ENCODE data around the gene CELF2.

The CELF2 gene

GRCh38 chr10:11140963-11141362, 123.3 kb downstream of the CELF2 start:
- no peak for DNase-seq

GRCh38 chr10:11141571-11142091, 124.0 kb downstream of the CELF2 start:
- DNase-seq: no peak

DNA sequence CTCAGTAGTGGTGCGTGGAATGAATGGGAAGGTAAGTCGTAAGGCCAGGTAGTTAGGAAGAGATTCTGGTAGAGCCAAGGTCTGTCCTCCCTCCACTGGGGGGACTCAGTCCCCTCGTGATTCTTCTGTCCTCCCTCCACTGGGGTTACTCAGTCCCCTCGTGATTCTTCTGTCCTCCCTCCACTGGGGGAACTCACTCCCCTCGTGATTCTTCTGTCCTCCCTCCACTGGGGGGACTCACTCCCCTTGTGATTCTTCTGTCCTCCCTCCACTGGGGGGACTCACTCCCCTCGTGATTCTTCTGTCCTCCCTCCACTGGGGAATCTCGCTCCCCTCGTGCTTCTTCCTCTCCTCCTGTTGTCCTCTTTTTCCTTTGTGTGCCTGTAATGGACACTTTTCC, 125.1 kb downstream of the CELF2 start:
- DNase-seq: no peak

DNA sequence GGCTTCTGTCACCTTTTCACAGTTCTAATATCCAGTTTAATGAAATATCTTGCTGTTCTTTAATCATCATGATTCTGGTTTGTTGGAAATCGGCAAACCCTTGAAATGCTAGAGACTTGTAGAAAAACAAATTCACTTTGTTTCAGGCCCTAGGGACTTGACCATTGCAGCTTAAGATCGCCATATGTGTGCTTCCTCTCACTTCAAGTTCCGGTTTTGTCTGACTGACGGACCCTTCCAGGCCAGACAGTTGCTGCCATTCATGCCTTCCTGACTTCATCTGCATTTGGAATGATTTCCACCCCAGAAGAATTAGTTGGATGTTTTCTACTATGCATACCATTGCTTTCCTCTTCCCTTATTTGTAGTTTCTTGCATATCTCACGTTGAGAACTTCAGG, 125.6 kb downstream of the CELF2 start:
- DNase-seq: no peak

DNA sequence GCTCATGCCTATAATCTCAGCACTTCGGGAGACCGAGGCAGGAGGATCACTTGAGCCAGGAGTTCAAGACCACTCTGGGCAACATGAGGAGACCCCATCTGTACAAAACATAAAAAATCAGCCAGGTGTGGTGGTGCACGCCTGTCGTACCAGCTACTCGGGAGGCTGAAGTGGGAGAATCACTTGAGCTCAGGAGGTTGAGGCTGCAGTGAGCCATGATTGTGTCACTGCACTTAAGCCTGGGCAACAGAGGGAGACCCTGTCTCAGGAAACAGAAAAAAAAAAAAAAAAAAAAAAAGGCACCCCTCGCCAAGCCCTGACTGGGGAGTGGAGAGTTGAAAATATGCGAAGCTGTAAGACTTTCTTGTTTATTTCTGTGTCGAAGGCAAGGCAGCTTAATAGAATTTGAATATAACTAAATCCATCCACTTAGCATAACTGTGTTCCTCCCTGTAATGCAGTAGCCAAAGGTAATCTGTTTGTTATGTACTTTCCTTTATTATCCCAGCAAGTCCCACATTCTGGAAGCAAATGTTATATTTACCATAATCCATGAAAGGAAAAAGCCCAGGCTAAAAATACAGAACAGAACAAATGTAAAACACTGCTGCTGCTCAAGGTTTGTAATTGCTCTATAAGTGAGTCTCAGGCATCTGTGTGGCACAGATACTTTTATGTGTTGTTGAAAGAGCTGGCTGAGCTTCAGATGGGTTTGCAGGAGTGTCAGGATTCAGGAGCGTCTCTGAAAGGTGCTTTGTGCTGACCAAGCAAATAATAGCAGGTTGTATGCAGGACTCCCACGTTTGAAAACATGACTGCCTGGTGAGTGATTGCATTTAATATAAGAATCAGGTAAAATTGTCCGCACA, 127.2 kb downstream of the CELF2 start:
- DNase-seq: no peak

GRCh38 chr10:11145495-11145855, 127.8 kb downstream of the CELF2 start:
- no peak for DNase-seq

- no peak for DNase-seq
Observed at GRCh38 chr10:11146402-11147171, 128.9 kb downstream of the CELF2 start.

- no peak for DNase-seq
Observed at GRCh38 chr10:11147722-11148121, 130.1 kb downstream of the CELF2 start.

GRCh38 chr10:11148142-11149028, 130.7 kb downstream of the CELF2 start:
- no peak for DNase-seq

DNA sequence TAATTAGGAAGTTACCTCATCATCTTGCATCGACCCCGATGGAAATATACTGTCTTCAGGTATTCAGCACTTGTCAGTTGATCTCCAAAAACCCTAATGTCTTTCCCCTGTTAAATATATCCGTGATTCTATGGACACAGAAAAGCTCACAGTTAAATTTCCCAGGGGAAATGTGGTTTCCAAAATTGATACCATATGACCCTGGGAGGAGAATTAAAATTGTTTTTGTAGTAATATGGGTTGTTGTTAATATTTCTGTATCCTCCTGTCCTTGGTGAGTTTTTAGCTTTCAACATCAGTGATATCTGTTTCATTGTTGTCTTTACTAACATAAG, 132.1 kb downstream of the CELF2 start:
- no peak for DNase-seq

GRCh38 chr10:11150231-11150731, 132.6 kb downstream of the CELF2 start:
- no peak for DNase-seq

DNA sequence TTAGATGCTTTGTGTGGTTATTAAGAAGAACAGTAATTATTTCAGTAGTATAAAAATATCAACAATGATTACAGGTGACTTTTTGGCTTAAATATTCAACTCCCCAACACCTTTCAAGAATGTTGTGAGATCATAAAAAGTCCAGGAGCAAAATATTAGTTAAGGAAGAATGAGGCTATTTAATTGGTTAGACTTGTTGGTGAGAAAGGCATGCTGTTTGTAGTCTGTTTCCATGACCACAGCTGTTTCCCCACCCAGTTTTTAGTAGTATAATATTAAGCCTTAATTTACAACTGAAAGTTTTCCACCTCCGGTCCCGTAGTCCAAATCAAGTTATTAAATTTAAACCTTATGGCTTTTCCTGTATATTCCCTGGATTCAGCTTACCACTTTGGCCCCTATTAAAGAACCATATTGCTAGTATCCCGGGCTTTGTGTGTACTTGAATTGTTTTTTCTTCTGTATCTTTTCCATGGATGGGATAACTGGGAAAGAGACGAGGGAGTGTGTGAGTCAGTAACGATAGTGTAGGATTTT, 133.3 kb downstream of the CELF2 start:
- DNase-seq: no peak

DNA sequence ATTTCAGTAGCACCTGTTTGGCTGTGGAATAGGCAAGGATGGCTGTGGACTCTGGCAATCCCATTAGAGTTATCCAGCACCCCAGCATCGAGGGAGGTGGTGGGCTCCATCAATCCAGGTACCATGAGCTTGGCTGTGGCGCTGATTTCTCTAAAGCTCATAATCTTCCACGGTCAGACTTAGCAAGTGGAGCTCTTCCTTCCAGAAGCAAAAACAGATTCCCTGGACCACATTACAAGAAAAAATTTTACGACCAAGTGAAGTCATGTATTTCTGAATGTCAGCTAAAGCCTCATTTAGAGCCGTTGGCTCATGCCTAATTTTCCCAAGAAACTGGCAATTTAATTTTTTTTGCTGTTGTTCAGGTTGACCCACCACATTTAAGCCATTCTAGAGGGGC, 135.1 kb downstream of the CELF2 start:
- no peak for DNase-seq

DNA sequence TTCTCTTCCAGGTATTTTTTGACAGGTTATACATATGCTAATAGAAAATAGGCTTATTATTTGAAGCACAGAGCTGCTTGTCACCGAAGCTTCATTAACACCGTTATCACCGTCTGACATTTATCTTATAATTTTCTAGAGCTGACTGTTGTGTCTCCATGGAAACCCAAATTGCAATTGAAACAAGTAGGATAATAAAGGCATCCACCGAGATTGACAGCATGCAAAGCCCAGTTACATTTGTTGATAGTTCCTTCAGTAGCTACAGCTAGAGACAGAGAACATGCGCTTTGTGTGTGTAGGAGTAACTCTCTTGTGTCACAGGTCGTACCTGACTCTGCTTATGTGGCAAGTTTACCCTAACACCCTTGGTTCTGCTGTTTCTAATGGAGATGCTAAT, 135.6 kb downstream of the CELF2 start:
- DNase-seq: no peak

- DNase-seq: no peak
Observed at GRCh38 chr10:11153766-11154165, 136.1 kb downstream of the CELF2 start.

- no peak for DNase-seq
Observed at GRCh38 chr10:11154333-11154732, 136.7 kb downstream of the CELF2 start.

GRCh38 chr10:11154849-11155498, 137.3 kb downstream of the CELF2 start:
- DNase-seq: no peak

- no peak for DNase-seq
Observed at GRCh38 chr10:11156480-11156879, 138.8 kb downstream of the CELF2 start.

- no peak for DNase-seq
Observed at GRCh38 chr10:11157292-11158076, 139.8 kb downstream of the CELF2 start.

DNA sequence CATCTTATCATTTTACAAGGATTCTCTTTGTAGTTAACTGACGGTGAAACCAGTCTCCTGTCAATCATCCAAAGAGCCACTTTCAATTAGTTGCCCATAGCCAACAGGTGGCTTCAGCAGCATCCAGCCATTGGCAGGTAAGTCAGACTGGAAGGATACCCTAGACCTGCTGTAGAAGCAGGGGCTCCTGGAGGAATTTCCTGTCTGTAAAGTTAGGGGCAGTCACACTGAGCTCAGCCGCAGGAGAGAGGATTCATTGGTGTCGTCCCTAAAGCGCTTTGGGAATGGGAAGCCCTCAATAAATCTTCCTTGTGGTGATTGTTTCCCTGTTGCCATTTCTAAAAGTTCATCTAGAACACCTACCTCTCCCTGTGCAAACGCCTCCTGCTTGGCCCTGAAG, 140.4 kb downstream of the CELF2 start:
- DNase-seq: no peak

- DNase-seq: no peak
Observed at GRCh38 chr10:11159543-11160215, 142.0 kb downstream of the CELF2 start.
